A549 treated with GW870086 at 1 μM for 4 hours (cell line): ENCODE measurements around the gene ZNF718. TPM values are rescaled to one million over a fixed set of nuclear protein-coding genes. Genes with fewer than 3 reads are reported as not detected.

Experiments used
- total RNA-seq: library from RNA; stranded (reverse); fragments of 200-300 nt; extraction: Qiagen RNA extraction; gene quantifications from 5 replicates; pipeline ENCODE4 v1.2.3, GENCODE V29; 2022; ENCODE audit warnings: low read depth

ZNF718 gene
- total RNA-seq: 0.46 to 0.61 TPM (median 0.53 TPM) in 5 replicates

DNA sequence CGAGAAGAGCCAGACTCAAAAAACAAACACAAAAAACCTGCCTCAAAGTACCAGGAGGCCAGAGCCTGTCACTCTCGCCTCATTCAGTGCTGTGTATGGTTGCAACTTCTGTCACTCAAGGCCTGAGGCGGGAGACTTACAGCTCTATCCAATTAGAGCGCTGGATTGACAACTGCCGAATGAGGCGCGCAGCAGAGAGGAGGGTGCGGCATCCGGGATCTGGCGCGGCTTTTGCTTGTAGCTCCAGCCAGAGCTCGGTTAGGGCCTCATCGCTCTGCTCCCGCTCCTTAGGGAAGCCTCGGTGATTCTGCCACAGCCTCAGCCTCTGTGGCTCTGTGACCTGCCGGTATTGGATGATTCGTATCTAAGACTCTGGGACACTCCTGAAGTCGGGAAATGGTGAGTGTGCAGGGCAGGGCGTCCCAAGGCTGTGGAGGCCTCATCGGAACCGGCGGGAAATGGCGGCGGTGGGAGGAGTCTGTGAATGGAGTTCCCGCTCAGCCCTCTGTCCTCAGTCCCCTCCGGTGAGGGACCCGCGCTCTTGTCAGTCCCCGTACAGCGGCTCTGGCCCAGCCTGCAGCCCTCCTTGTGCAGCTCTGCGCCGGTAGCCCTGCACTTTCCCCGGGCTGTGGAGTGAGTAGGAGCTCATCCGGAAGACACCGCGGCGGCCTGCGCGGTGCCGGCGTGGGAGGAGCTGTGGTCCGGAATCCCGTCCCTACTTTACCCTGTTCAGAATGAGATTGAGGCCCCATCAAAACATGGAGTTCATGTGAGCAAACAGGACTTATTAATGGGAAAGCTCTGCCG is at the start of gene ZNF718:
TSS of gene ZNF718 (plus strand) at position 227 of the 807 bp plus-strand sequence. CDS start at position 397, 170 bp downstream.

Other genes with a start within 250 kb of the ZNF718 start
- gene ZNF595, start 71.2 kb upstream of the ZNF718 start, total RNA-seq: 16.1 to 22.8 TPM (median 18.0 TPM) in 5 replicates
- gene ZNF732, start 181.0 kb downstream of the ZNF718 start, total RNA-seq: not detected in 5 replicates
- 1.3 to 3.5 TPM (median 2.6 TPM) in 5 replicates for gene ZNF141, start 213.3 kb downstream of the ZNF718 start, total RNA-seq